Activated CD4-positive, alpha-beta T cell treated with anti-CD3 and anti-CD28 coated beads for 36 hours (primary cell): ENCODE data around the gene MAN1A1. TPM values are rescaled to one million over a fixed set of nuclear protein-coding genes. Genes with fewer than 3 reads are reported as not detected.

ENCODE experiments used
- ATAC-seq: fragments of 200-7000 bp; cut with Tn5 transposase; one replicate; pipeline ENCODE4 v1.10.0; 2021; ENCODE audit warnings: mild to moderate bottlenecking, moderate library complexity
- CTCF ChIA-PET: fragments of 350-600 bp; sonication (Branson Sonifier 250); formaldehyde crosslinking; loops from one replicate; lab custom pipeline; 2021; ENCODE audit warnings: antibody characterized with exemption; lab: Charles Lee
- POLR2A ChIA-PET: fragments of 350-600 bp; sonication (Branson Sonifier 250); formaldehyde crosslinking; loops from one replicate; lab custom pipeline; 2021; ENCODE audit warnings: antibody characterized with exemption, inconsistent platforms; lab: Charles Lee
- DNase-seq: peaks from one replicate; pipeline ENCODE4 v3.0.0-alpha.2; 2020
- H3K27ac Mint-ChIP-seq: one replicate; pipeline ENCODE4 v1.8.0; 2021; ENCODE audit warnings: mixed read lengths
- H3K27me3 Mint-ChIP-seq: one replicate; pipeline ENCODE4 v1.8.0; 2021; ENCODE audit warnings: mixed read lengths
- H3K36me3 Mint-ChIP-seq: one replicate; pipeline ENCODE4 v1.8.0; 2021; ENCODE audit warnings: low read depth, mixed read lengths
- H3K4me1 Mint-ChIP-seq: one replicate; pipeline ENCODE4 v1.8.0; 2021; ENCODE audit warnings: mixed read lengths
- H3K4me3 Mint-ChIP-seq: one replicate; pipeline ENCODE4 v1.8.0; 2021; ENCODE audit warnings: mild to moderate bottlenecking, moderate library complexity, mixed read lengths
- H3K9me3 Mint-ChIP-seq: one replicate; pipeline ENCODE4 v1.8.0; 2021; ENCODE audit warnings: low read depth, mixed read lengths
- intact Hi-C, 2 experiments: fragments of 100-400 bp; cut with DNase I in 1 of 2; cut with micrococcal nuclease in 1 of 2; formaldehyde crosslinking; loops; one replicate each; pipeline versions ENCODE4 v1.14.2 to v1.15.1; 2022 to 2024; cut with DNase I, micrococcal nuclease
- total RNA-seq, 2 experiments: library from RNA; stranded (reverse); gene quantifications; one replicate each; pipeline ENCODE4 v1.2.3, GENCODE V29; 2021

Gene MAN1A1
- total RNA-seq, 2 experiments from 2014 or later: 15.3 to 18.4 TPM

GRCh38 chr6:119207971-119208725, 141.4 kb downstream of the MAN1A1 start:
- DNase-seq (no peak), ATAC-seq (no peak)
- Mint-ChIP-seq H3K4me3 (no peak overlapping the region), H3K27ac (no peak overlapping the region), H3K36me3 (peaks cover 7% of the 10 kb centered on the region), H3K4me1 (peaks cover 13% of the 10 kb centered on the region), H3K27me3 (no peaks in the 10 kb centered on the region), H3K9me3 (no peaks in the 10 kb centered on the region)
- ChIA-PET POLR2A (interaction anchor here (0.7 kb wide), 1 partner anchor 1590 kb away, joined by 3 read pairs; no protein-coding TSS in a partner anchor), CTCF (no interaction called here)
- intact Hi-C loops: no loop called here

GRCh38 chr6:119207327-119207726, 142.2 kb downstream of the MAN1A1 start:
- Mint-ChIP-seq H3K36me3 (peaks cover 13% of the 10 kb centered on the region), H3K27ac (no peak overlapping the region), H3K27me3 (no peaks in the 10 kb centered on the region), H3K4me1 (peaks cover 13% of the 10 kb centered on the region), H3K9me3 (no peaks in the 10 kb centered on the region), H3K4me3 (no peak overlapping the region)
- ChIA-PET CTCF (no interaction called here), POLR2A (interaction anchor here (0.7 kb wide), 1 partner anchor 1590 kb away, joined by 3 read pairs; no protein-coding TSS in a partner anchor)
- no peak for ATAC-seq
- intact Hi-C loops: no loop called here
- DNase-seq: no peak

GRCh38 chr6:119205911-119206618, 143.5 kb downstream of the MAN1A1 start:
- ChIA-PET CTCF (no interaction called here), POLR2A (interaction anchor here (0.6 kb wide), 1 partner anchor 842 kb away, joined by 4 read pairs; no protein-coding TSS in a partner anchor)
- Mint-ChIP-seq H3K27me3 (no peaks in the 10 kb centered on the region), H3K36me3 (peaks cover 16% of the 10 kb centered on the region), H3K4me3 (no peak overlapping the region), H3K9me3 (no peaks in the 10 kb centered on the region), H3K4me1 (peaks cover 13% of the 10 kb centered on the region), H3K27ac (no peak overlapping the region)
- ATAC-seq: peak; percentile 42
- intact Hi-C loops: no loop called here
- DNase-seq: no peak

GRCh38 chr6:119204719-119205118, 144.8 kb downstream of the MAN1A1 start:
- Mint-ChIP-seq H3K9me3 (no peaks in the 10 kb centered on the region), H3K27ac (no peak overlapping the region), H3K4me1 (peaks cover 13% of the 10 kb centered on the region), H3K4me3 (no peak overlapping the region), H3K27me3 (no peaks in the 10 kb centered on the region), H3K36me3 (peaks cover 21% of the 10 kb centered on the region)
- intact Hi-C loops: no loop called here
- ATAC-seq (no peak), DNase-seq (no peak)
- ChIA-PET POLR2A (interaction anchor here (0.8 kb wide), 1 partner anchor 83 kb away, joined by 4 read pairs; no protein-coding TSS in a partner anchor), CTCF (no interaction called here)

GRCh38 chr6:119201480-119201879, 148.1 kb downstream of the MAN1A1 start:
- no peak overlapping the region for H3K4me3 Mint-ChIP-seq
- intact Hi-C loops: no loop called here
- POLR2A ChIA-PET: no interaction called here
- H3K27ac Mint-ChIP-seq: no peak overlapping the region
- CTCF ChIA-PET: interaction anchor here (0.7 to 1.7 kb wide), 4 partner anchors 8 to 114 kb away, joined by 3 to 5 read pairs (median 3); no protein-coding TSS in a partner anchor
- no peaks in the 10 kb centered on the region for H3K9me3 Mint-ChIP-seq
- no peaks in the 10 kb centered on the region for H3K27me3 Mint-ChIP-seq
- H3K36me3 Mint-ChIP-seq: peaks cover 31% of the 10 kb centered on the region
- DNase-seq (no peak), ATAC-seq (no peak)
- peaks cover 4% of the 10 kb centered on the region for H3K4me1 Mint-ChIP-seq

GRCh38 chr6:119200512-119201175, 148.9 kb downstream of the MAN1A1 start:
- Mint-ChIP-seq H3K4me3 (no peak overlapping the region), H3K27ac (no peak overlapping the region), H3K9me3 (no peaks in the 10 kb centered on the region), H3K36me3 (peaks cover 34% of the 10 kb centered on the region), H3K27me3 (no peaks in the 10 kb centered on the region), H3K4me1 (no peaks in the 10 kb centered on the region)
- ChIA-PET CTCF (interaction anchor here (1.0 to 1.7 kb wide), 3 partner anchors 9 to 75 kb away, joined by 3 to 5 read pairs (median 3); no protein-coding TSS in a partner anchor), POLR2A (no interaction called here)
- DNase-seq: no peak
- no peak for ATAC-seq
- intact Hi-C loops: no loop called here

GRCh38 chr6:119197271-119197670, 152.3 kb downstream of the MAN1A1 start:
- ATAC-seq: no peak
- no peaks in the 10 kb centered on the region for H3K9me3 Mint-ChIP-seq
- ChIA-PET POLR2A (no interaction called here), CTCF (interaction anchor here (1.0 kb wide), 1 partner anchor 89 kb away, joined by 4 read pairs; no protein-coding TSS in a partner anchor)
- no peak overlapping the region for H3K4me3 Mint-ChIP-seq
- peaks cover 31% of the 10 kb centered on the region for H3K36me3 Mint-ChIP-seq
- no peaks in the 10 kb centered on the region for H3K27me3 Mint-ChIP-seq
- no peaks in the 10 kb centered on the region for H3K4me1 Mint-ChIP-seq
- intact Hi-C loops: no loop called here
- DNase-seq: no peak
- H3K27ac Mint-ChIP-seq: peak overlapping the region; percentile 31

- ChIA-PET POLR2A (no interaction called here), CTCF (interaction anchor here (1.0 kb wide), 1 partner anchor 90 kb away, joined by 4 read pairs; no protein-coding TSS in a partner anchor)
- intact Hi-C loops: no loop called here
- Mint-ChIP-seq H3K9me3 (no peaks in the 10 kb centered on the region), H3K4me1 (no peaks in the 10 kb centered on the region), H3K4me3 (no peak overlapping the region), H3K27me3 (no peaks in the 10 kb centered on the region), H3K27ac (peak overlapping the region; percentile 25), H3K36me3 (peaks cover 34% of the 10 kb centered on the region)
- DNase-seq (no peak), ATAC-seq (no peak)
Measured at GRCh38 chr6:119196715-119197114, 152.8 kb downstream of the MAN1A1 start.

GRCh38 chr6:119195848-119196247, 153.7 kb downstream of the MAN1A1 start:
- no peak for ATAC-seq
- intact Hi-C loops: no loop called here
- CTCF ChIA-PET: interaction anchor here (0.6 to 1.0 kb wide), 2 partner anchors 66 to 131 kb away, joined by 3 to 4 read pairs; no protein-coding TSS in a partner anchor

GRCh38 chr6:119195204-119195603, 154.4 kb downstream of the MAN1A1 start:
- Mint-ChIP-seq H3K4me3 (no peak overlapping the region), H3K4me1 (no peaks in the 10 kb centered on the region), H3K36me3 (peaks cover 29% of the 10 kb centered on the region), H3K27me3 (no peaks in the 10 kb centered on the region), H3K27ac (no peak overlapping the region), H3K9me3 (no peaks in the 10 kb centered on the region)
- ATAC-seq (no peak), DNase-seq (no peak)
- intact Hi-C loops: no loop called here
- CTCF ChIA-PET: no interaction called here
- POLR2A ChIA-PET: no interaction called here

More at GRCh38 chr6:119195848-119196247, 153.7 kb downstream of the MAN1A1 start:
- POLR2A ChIA-PET: no interaction called here
- Mint-ChIP-seq H3K4me3 (no peak overlapping the region), H3K4me1 (no peaks in the 10 kb centered on the region), H3K27me3 (no peaks in the 10 kb centered on the region), H3K36me3 (peaks cover 30% of the 10 kb centered on the region), H3K9me3 (no peaks in the 10 kb centered on the region), H3K27ac (no peak overlapping the region)
- DNase-seq: no peak

GRCh38 chr6:119193707-119194106, 155.9 kb downstream of the MAN1A1 start:
- H3K4me1 Mint-ChIP-seq: no peaks in the 10 kb centered on the region
- no peak overlapping the region for H3K27ac Mint-ChIP-seq
- POLR2A ChIA-PET: no interaction called here
- H3K4me3 Mint-ChIP-seq: no peak overlapping the region
- CTCF ChIA-PET: interaction anchor here (1.3 kb wide), 1 partner anchor 15 kb away, joined by 3 read pairs; no protein-coding TSS in a partner anchor
- intact Hi-C loops: no loop called here
- DNase-seq (no peak), ATAC-seq (no peak)
- H3K27me3 Mint-ChIP-seq: no peaks in the 10 kb centered on the region
- H3K36me3 Mint-ChIP-seq: peaks cover 36% of the 10 kb centered on the region
- H3K9me3 Mint-ChIP-seq: no peaks in the 10 kb centered on the region
